IMR-90 (cell line): Measurements from ENCODE around the gene KCNAB3.

ENCODE experiments used
- BHLHE40 ChIP-seq: fragments of 150-350 bp; IDR thresholded peaks from 2 replicates; pipeline ENCODE4 v1.6.1; 2016; ENCODE audit warnings: mild to moderate bottlenecking, low read depth, low read length
- CEBPB ChIP-seq: IDR thresholded peaks from 2 replicates; pipeline ENCODE4 v1.6.1; 2012; ENCODE audit warnings: low read depth, low read length, improper control_type of control experiment
- ELK1 ChIP-seq: fragments of 150-350 bp; IDR thresholded peaks from 2 replicates; pipeline ENCODE4 v1.6.1; 2016; ENCODE audit warnings: low read depth, mild to moderate bottlenecking, low read length, moderate library complexity, borderline replicate concordance
- MAFK ChIP-seq: IDR thresholded peaks from 2 replicates; pipeline ENCODE4 v1.6.1; 2012; ENCODE audit warnings: low read depth, low read length, improper control_type of control experiment
- MAZ ChIP-seq: IDR thresholded peaks from 2 replicates; pipeline ENCODE4 v1.6.1; 2012; ENCODE audit warnings: low read depth, mild to moderate bottlenecking, low read length, improper control_type of control experiment, moderate library complexity, borderline replicate concordance
- MXI1 ChIP-seq: IDR thresholded peaks from 2 replicates; pipeline ENCODE4 v1.6.1; 2012; ENCODE audit warnings: low read depth, mild to moderate bottlenecking, low read length, moderate library complexity, borderline replicate concordance
- POLR2A ChIP-seq: IDR thresholded peaks from 2 replicates; pipeline ENCODE4 v1.6.1; 2012; ENCODE audit warnings: mild to moderate bottlenecking, low read depth, low read length
- RAD21 ChIP-seq: IDR thresholded peaks from 2 replicates; pipeline ENCODE4 v1.6.1; 2012; ENCODE audit warnings: low read length, improper control_type of control experiment
- RCOR1 ChIP-seq: IDR thresholded peaks from 2 replicates; pipeline ENCODE4 v1.6.1; 2012; ENCODE audit warnings: mild to moderate bottlenecking, low read length, improper control_type of control experiment; ENCODE audit not compliant: insufficient replicate concordance
- RFX5 ChIP-seq: IDR thresholded peaks from 2 replicates; pipeline ENCODE4 v1.8.0; 2012; ENCODE audit warnings: low read depth, mild to moderate bottlenecking, low read length, moderate library complexity
- SMC3 ChIP-seq: fragments of 150-350 bp; IDR thresholded peaks from 2 replicates; pipeline ENCODE4 v1.6.1; 2016; ENCODE audit warnings: low read depth, mild to moderate bottlenecking, antibody characterized with exemption, low read length, moderate library complexity
- USF2 ChIP-seq: fragments of 150-350 bp; IDR thresholded peaks from 2 replicates; pipeline ENCODE4 v1.6.1; 2017; ENCODE audit warnings: mild to moderate bottlenecking, antibody characterized with exemption, low read length, low read depth
- TF ChIP-seq, protein P1 (sequence below): conservative IDR thresholded peaks from 2 replicates; pipeline ENCODE4 v1.5.1; 2012; ENCODE audit warnings: mild to moderate bottlenecking, low read depth, low read length, improper control_type of control experiment

DNA sequence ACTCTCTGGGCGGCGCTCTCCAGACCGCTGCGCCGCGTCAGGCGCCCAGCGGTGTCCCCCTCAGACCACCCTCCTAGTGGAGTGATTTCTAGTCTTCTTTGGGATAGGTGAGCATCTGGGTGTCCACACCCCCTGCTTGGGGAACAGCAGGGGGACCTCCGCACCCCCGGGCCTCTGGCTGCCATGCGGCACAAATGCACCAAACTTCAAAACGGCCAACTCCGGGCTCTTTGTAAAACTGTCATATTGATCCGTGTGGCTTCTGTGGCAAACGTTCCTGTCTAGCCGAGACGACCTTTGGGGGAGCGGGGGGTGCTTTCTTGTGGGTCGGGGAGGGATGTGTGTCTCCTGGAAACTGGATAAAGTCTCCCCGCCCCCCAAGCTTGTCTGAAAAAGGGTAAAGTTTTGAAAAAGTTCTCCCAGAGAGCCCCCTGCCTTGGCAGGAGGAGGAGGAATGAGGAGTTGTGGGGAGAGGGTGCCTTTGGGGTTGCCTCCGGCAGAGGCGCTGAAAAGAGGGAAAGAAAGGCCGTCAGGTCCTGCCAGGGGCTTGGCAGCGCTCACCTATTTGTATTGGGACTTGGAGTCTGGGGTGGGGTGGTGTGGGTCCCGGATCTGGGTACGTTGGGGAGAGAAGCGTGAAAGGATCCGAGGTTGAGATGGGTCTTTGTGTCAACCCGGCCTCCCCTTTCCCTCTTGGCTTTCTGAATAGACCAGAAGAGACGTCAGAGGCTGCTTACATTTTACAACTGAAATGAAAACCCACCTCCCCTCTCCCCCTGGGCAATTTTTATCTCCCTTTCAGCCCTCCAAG, 43.2 kb downstream of the KCNAB3 start:
- TF ChIP-seq, protein P1, sequence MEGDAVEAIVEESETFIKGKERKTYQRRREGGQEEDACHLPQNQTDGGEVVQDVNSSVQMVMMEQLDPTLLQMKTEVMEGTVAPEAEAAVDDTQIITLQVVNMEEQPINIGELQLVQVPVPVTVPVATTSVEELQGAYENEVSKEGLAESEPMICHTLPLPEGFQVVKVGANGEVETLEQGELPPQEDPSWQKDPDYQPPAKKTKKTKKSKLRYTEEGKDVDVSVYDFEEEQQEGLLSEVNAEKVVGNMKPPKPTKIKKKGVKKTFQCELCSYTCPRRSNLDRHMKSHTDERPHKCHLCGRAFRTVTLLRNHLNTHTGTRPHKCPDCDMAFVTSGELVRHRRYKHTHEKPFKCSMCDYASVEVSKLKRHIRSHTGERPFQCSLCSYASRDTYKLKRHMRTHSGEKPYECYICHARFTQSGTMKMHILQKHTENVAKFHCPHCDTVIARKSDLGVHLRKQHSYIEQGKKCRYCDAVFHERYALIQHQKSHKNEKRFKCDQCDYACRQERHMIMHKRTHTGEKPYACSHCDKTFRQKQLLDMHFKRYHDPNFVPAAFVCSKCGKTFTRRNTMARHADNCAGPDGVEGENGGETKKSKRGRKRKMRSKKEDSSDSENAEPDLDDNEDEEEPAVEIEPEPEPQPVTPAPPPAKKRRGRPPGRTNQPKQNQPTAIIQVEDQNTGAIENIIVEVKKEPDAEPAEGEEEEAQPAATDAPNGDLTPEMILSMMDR = 0 out of 2 replicates have a peak, but pooled peaks have one; percentile 7
- TF ChIP-seq POLR2A (no peak), RFX5 (no peak), ELK1 (no peak), BHLHE40 (no peak), USF2 (no peak), MXI1 (no peak), MAZ (no peak), CEBPB (no peak), SMC3 (no peak), RCOR1 (no peak), MAFK (no peak), RAD21 (no peak)
